ENCODE measurements around the gene RIMBP2.

Gene RIMBP2

DNA sequence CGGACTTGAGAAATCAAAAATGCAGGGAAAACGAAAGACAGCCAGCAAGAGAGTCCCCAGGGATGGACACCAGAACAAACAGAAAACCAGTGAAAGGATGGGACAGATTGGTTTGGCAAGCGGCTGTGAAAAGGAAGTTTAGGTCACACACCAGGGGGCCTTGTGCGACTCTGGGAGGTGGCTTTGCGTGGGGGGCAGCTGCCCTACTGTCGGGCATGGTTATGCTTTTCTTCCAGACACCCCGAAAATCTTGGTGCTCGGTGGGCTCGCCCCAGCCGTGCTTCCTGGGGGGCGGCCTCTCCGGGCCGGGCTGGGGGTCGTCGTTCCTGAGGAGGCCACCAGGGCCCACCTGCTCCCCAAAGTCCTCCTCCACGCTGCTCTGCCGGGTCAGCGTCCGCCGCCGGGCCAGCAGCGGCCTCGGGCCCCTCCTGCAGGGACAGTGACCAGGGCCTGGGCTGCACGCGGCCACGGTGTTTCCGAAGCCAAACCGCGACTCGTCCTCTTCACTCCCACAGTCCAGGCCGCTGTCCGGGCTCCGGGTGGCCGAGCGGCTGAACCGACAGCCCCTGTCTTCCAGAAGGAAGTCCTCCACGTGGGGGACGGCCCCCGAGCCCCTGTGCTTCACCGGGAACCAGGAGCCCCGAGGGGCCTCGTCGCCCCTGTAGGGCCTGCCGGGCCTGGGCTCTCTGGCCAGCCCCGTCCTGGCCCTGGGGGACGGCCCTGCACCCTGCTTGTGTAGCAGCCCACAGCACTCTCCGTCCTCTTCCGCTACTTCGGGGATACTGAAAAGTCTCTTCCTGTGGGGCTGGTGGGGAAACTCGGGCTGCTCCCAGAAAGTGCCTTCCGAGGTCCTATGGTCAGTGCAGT lies 291.9 kb downstream of the RIMBP2 start:
- in situ Hi-C loops (cut with HindIII; ENCODE audit: low pct_ligation_motif_present, low pct_unique_long_range_greater_than_20kb, low sequenced_read_pairs): no loop called here
- no peak for DNase-seq

DNA sequence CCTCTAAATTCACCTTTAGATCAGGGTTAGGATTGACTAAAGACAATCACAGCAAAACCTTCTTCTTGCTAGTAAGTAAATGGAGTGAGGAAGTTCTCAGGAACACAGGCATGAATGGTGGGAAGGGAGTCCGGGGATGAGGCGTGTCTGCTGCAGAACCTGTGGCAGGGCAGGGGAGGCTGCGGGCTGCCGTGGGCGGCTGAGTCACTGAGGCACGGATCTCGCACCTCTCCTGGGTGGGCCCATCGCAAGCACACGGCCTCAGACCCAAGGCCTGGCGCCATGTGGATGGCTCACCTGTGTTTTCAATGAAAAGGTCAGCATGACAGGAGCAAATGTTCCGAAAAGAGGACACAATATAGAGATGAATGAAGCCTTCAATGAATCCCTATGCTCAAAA lies 293.0 kb downstream of the RIMBP2 start:
- in situ Hi-C loops (cut with HindIII; ENCODE audit: low pct_ligation_motif_present, low pct_unique_long_range_greater_than_20kb, low sequenced_read_pairs): no loop called here
- no peak for DNase-seq

DNA sequence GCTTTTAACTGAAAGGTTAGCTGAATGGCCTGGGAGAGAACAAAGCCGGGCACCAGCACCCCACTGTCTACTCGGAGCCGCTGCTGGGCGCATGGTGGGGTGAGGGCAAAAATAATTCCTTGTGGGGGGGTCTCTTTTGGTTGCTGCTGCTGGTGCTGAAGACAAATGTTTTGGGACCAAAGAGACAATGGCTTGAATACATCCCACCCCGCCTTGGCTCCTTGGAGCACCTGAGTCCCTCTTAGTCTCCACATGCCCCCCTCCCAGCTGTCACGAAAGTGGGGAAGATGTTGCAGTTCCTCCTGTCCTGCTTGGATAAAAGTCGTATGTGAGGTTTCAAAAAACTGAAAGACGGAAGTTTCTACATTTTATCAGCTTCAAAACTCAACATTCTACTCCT lies 293.4 kb downstream of the RIMBP2 start:
- in situ Hi-C loops (cut with HindIII; ENCODE audit: low pct_ligation_motif_present, low pct_unique_long_range_greater_than_20kb, low sequenced_read_pairs): no loop called here

DNA sequence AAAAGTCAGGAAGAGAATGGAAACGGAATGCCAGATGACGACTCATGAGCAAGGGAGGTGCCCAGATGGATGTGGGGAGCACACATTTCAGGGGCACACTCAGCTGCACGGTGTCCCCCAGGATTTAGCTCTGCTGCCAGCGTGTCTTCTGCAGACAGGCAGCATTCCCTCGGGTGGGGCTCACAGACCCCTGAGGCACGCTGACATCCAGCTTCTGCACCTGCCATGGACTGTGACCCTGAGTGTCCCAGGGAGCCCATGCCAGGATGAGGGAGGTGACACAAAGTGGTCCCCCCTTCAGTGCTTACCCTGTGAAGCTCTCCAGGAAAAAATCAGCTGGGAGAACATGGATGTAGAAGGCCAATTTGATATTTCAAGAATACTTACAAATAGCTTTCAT lies 294.2 kb downstream of the RIMBP2 start:
- in situ Hi-C loops (cut with HindIII; ENCODE audit: low pct_ligation_motif_present, low pct_unique_long_range_greater_than_20kb, low sequenced_read_pairs): no loop called here
- DNase-seq: no peak

More for the DNA sequence above, 293.4 kb downstream of the RIMBP2 start:
- DNase-seq: no peak

DNA sequence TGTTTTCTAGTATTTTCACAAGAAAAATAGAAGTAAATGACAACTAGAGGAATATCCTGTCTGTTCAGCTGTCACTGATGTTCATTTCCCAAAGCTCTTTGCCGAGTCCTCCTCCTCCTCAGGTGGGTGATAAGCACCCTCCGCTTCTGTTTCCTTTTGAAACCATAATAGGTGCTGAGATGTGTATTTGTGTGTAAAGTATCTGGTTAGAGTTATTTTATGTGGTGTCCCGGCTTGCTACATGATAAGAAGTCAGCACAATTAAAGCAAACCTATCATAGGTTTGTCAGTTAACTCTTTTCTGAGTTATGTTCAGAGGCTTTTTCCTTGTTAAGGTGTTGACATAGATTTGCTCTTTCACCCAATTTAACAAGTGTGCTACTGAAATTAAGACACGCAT lies 296.0 kb downstream of the RIMBP2 start:
- no peak for DNase-seq
- in situ Hi-C loops (cut with HindIII; ENCODE audit: low pct_ligation_motif_present, low pct_unique_long_range_greater_than_20kb, low sequenced_read_pairs): no loop called here

DNA sequence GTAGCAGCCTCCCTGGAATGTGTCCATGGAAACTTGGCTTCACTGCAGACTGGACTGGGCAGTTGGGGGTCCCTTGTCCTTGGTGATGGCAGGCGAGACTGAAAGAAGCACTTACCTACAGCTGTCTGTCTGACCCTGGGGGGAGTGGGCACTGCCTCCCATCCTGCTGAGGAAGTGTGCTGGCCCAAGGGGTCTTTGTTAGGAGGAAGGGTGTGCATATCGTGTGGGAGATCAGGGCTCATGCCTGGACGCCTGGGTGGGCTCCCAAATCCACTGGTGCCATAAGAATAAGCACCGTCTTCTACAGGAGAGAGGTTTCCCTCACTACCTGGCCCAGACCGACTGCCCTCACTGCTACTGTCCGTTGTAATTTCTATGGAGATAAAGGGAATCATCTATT lies 297.0 kb downstream of the RIMBP2 start:
- in situ Hi-C loops (cut with HindIII; ENCODE audit: low pct_ligation_motif_present, low pct_unique_long_range_greater_than_20kb, low sequenced_read_pairs): no loop called here
- DNase-seq: no peak

DNA sequence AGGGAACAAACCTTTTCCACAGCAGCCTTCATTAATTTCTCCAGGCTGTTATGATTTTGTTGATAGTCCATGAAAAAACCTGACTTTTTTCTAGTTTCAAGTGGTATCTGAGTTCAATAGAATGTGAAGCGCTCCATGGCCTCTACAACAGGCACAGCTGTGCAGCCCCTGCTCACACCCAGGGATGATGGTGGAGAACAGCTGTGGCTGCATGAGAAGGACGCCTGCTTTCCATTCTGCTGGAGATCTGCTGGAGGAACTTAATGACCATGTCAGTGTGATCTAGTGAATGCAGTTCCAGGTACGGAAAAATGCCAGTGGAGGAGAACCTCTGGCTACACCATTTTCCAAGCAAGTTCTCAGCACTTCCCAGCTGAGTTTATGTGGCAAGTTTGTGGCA lies 297.8 kb downstream of the RIMBP2 start:
- in situ Hi-C loops (cut with HindIII; ENCODE audit: low pct_ligation_motif_present, low pct_unique_long_range_greater_than_20kb, low sequenced_read_pairs): no loop called here
- no peak for DNase-seq

DNA sequence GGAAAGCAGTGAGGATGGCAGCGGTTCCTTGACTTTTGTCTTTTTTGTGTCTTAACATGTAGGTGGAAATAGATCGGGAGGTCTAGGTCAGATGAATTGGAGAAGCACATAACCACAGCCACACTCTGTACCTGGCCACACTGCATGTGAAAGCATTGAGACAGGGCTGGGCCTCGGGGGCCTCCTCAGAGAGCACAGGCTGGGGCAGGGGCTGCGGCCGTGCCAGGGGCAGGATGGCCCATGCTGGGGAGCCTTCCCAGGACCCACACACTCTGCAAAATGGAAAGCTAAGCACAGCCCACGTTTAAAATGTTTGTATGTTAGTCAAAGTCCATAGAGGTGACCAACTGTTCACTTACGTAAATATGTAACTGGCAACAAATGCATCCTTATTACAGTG lies 301.7 kb downstream of the RIMBP2 start:
- DNase-seq: no peak
- in situ Hi-C loops (cut with HindIII; ENCODE audit: low pct_ligation_motif_present, low pct_unique_long_range_greater_than_20kb, low sequenced_read_pairs): no loop called here

DNA sequence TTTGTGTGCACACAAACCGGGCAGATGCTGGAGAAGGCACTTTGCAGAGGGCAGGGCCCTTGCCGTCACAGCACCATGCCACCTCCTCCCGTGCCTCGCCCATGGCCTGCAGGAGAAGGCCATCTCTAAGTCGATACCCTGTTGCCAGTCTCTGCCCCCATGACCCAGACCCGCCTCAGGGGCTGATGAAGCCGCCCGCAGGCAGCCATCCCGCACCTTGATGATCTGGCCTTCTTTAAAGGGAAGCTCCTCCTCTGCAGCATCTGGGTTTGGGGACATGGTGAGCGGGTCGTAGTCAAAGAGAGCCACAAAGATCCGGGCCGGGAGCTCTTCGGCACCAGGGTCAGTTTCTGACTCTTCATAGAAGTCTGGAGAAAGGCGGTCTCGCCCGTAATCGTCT lies 302.2 kb downstream of the RIMBP2 start:
- in situ Hi-C loops (cut with HindIII; ENCODE audit: low pct_ligation_motif_present, low pct_unique_long_range_greater_than_20kb, low sequenced_read_pairs): no loop called here
- DNase-seq: no peak

DNA sequence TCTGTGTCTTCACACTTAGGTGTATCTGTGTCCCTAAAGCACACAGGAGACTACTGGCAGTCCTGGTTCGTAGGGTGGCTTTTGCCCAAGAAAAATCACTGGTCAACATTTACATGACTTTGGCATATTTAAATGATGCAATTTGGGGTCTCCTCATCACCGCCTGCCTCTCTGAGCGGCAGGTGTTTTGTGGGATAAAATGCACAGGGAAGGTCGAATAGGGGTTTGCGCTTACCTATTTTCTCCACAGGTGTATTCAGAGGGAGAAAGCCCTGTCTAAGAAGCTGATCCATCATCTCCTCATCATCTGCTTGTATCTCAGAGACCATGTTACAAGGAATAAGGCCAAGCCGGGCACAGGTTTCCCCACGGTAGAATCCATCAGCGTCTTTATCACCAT lies 303.7 kb downstream of the RIMBP2 start:
- DNase-seq: no peak
- in situ Hi-C loops (cut with HindIII; ENCODE audit: low pct_ligation_motif_present, low pct_unique_long_range_greater_than_20kb, low sequenced_read_pairs): no loop called here

DNA sequence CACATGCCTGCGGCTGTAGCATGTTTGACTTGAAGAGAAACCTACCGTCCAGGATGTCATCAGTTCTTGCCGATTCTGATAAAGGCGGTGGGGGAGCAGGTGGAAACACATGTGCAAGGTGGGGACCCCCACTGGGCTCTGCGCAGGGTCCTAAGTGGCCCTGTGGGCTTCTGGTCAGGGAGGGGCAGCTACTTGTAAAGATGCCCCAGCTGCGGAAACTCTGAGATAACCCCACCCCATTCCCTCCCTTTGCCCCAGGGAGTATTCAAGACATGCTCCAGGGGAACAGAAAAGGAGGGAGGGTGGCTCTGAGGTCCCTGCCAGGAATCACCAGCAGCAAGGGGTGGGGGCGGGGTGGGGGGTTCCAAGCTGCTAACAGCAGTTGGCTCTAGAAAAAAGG lies 310.8 kb downstream of the RIMBP2 start:
- in situ Hi-C loops (cut with HindIII; ENCODE audit: low pct_ligation_motif_present, low pct_unique_long_range_greater_than_20kb, low sequenced_read_pairs): no loop called here
- DNase-seq: no peak

DNA sequence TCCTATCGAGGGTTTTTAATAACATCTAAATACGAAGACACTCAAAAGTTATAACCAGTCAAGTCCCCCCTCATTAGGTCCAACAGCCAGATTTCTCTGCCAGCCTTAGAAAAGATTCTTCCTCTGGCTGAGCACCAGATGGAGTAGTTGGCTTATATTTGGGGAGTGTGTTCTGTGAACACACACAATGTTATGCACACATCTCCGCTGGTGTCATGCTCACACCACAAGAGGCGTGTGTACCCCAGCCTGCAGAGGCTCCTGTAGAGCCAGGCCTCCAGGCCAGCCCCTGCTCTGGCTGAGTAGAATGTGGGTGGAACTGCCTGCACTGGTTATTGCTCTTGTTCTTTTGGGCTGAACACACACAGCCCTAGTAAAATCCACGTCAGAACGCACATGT lies 314.4 kb downstream of the RIMBP2 start:
- peak; percentile 16 for DNase-seq
- in situ Hi-C loops (cut with HindIII; ENCODE audit: low pct_ligation_motif_present, low pct_unique_long_range_greater_than_20kb, low sequenced_read_pairs): no loop called here

DNA sequence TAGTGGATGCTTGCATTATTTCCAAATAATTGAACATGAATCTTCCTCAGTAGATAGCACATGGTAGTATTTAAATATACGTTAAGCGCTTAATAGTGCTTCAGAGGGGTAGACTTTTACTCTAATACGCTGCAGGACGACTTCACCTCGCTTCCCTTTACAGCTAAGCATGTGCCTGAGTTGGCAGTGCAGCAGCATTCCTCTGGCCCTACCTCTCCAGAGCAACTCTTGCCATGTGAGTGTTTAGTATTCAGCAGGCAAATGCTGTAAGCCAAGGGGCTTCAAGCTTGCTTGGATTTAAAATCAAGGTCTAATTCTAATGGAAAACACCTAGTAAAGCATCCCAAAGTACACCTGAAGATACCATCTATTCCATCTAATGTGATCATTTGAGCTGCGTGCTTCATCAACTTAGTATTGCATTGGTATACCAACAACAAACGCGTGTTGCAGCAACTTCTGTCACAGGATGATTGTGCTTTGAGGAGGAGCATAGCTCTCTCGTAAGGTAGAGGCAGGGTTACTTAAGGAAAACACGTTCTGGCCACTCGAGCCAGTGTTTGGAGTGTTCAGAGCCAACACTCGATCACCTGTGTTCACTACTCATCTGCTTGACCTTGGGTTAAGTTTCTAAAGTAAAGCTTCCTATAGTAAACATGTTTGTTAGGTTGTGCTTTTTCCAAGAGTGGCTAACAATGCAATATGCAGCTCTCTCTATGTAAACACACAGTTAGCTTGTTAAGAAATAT lies 317.8 kb downstream of the RIMBP2 start:
- in situ Hi-C loops (cut with HindIII; ENCODE audit: low pct_ligation_motif_present, low pct_unique_long_range_greater_than_20kb, low sequenced_read_pairs): no loop called here
- DNase-seq: no peak

DNA sequence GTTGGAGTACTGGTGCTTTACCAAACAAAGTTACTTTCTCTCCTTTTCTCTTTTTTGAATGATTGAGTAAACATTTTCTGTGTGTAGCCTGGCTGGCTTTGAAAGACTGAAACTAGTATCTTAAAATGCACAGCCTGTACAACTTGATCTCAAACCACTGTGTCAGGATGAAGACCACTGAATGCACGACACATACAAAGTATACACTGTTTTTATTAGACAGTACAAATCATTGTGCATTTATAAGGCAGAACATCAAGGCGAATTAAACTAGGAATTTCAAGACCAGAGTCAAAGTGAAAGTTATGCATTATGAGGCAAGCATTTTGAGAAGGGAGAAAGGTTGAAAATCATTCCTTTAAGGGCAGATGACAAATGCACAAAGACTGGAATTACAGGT lies 319.4 kb downstream of the RIMBP2 start:
- in situ Hi-C loops (cut with HindIII; ENCODE audit: low pct_ligation_motif_present, low pct_unique_long_range_greater_than_20kb, low sequenced_read_pairs): no loop called here

DNA sequence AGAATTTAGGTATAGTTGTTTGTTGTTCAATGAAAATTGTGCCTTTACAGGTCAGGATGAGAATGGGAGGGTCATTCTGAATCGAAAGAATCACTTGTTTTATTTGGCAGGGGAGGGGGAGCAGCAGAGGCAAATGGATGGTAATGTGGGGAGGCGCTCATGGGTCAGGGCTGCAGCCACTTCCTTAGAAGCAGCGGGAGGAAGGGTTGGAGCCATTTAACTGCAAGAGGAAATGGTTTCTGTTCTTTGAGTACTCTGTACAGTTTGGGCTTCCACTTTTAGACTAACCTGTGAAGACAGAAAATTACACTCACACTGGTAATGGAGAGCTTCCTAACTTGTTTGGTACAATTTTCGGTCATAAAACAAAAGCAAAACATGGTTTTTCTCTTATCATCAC lies 321.2 kb downstream of the RIMBP2 start:
- in situ Hi-C loops (cut with HindIII; ENCODE audit: low pct_ligation_motif_present, low pct_unique_long_range_greater_than_20kb, low sequenced_read_pairs): no loop called here
- DNase-seq: no peak

More for the DNA sequence above, 319.4 kb downstream of the RIMBP2 start:
- DNase-seq: no peak

DNA sequence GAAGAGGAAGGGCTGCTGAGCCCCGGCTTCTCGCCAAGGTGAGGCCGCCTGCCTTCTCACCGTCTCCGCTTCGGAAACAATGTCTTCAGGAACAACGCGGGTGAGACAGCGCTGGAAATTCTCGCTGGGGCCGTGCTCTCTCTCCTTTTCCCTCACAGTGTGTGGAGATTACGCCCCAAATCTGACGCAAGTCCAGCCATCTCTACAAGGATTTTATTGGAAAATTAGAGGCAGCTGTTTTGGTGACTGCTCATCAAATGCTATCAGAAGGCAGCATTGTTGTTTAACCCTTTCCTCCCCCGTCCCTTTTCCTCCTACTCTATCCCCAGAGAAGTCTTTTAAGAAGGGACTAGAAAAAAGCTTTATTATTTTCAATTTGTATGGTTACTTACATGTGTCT lies 324.9 kb downstream of the RIMBP2 start:
- in situ Hi-C loops (cut with HindIII; ENCODE audit: low pct_ligation_motif_present, low pct_unique_long_range_greater_than_20kb, low sequenced_read_pairs): no loop called here
- no peak for DNase-seq

DNA sequence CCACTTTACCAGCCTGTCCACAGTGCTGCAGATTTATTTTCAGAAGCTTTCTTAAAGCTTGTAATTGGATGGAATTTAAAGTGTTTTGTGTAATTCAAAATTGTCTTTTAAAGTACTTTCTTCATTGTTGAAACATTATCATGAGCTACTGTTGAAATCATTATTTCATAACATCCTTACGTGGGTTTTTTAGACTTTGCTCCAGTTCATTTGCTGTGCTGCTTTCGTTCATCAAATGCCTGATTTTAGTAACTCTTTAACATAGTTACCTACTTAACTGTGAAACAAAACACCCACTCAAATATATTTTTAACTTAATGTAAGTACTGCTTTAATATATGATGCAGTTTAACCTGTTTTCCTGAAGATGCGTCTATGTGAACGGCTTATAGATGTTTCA lies 330.9 kb downstream of the RIMBP2 start:
- no peak for DNase-seq
- in situ Hi-C loops (cut with HindIII; ENCODE audit: low pct_ligation_motif_present, low pct_unique_long_range_greater_than_20kb, low sequenced_read_pairs): no loop called here

DNA sequence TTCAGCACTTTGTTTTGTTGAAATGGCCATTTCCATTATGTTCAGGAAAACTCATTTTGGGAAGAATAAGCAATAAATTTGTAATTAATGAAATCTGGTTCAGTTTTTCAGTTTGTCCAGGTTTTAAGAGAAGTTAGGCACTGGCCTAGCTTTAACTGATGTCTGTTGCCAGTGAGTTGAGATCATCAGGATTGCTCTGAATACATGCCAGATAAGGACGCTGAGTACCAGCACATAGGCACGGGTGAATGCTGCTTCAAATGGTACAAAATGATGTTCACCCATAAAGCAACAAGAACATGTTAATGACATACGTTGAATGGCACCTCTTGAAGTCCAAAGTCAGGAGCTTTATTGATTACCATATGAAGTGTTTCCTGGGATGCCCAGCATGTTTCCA lies 331.9 kb downstream of the RIMBP2 start:
- in situ Hi-C loops (cut with HindIII; ENCODE audit: low pct_ligation_motif_present, low pct_unique_long_range_greater_than_20kb, low sequenced_read_pairs): no loop called here
- no peak for DNase-seq

DNA sequence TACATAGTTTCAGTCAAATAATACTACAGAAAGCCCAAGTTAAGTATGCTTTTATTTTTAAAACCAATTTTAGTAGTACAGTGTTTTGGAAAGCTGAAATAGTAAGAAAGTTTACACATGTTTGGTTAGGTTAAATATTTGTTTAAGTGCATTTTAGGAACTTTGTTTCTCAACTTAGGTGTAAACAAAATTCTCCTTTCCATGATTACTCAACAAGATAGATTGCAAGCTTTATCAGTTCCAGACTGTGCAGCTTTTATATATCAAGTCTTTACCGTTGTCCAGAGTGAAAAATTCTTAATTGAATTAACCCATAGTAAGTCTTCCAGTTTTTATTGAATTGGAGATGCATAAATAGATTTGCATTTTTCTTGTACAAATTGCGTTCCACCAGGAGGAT lies 333.3 kb downstream of the RIMBP2 start:
- in situ Hi-C loops (cut with HindIII; ENCODE audit: low pct_ligation_motif_present, low pct_unique_long_range_greater_than_20kb, low sequenced_read_pairs): no loop called here
- DNase-seq: no peak
